Measurements from ENCODE around the gene GBA3.

- TF ChIP-seq CTCF (IDR thresholded peaks at IDR 0.05) (no peak), POLR2A (IDR thresholded peaks at IDR 0.05) (no peak)
These were observed 42.0 kb upstream of the GBA3 start for GRCh38 chr4:22650771-22651170.

Measured in Peyer's patch (tissue), 4 donors.